Stimulated activated CD4-positive, alpha-beta T cell treated with anti-CD3 and anti-CD28 coated beads, TNF-alpha, amount 100 ng/mL, for 4 hours (primary cell): ENCODE results near the gene MAVS.
"Not testable (repeated sequence)": the region's sequence is repeated elsewhere in the genome, so short reads cannot be mapped to it uniquely, and the experiment has no call there.

Source experiments
- DNase-seq, 3 experiments: peaks; one replicate each; pipeline ENCODE4 v3.0.0-alpha.2; 2020; ENCODE audit warnings: low read depth in 3 of 3

MAVS gene

GRCh38 chr20:3854462-3854871 lies 7.8 kb downstream of the MAVS start:
- no peak for DNase-seq

- no peak for DNase-seq
Observed at GRCh38 chr20:3857405-3857804, 10.8 kb downstream of the MAVS start.

GRCh38 chr20:3858689-3859088 lies 12.1 kb downstream of the MAVS start:
- DNase-seq = no peak

- no peak for DNase-seq
Observed at GRCh38 chr20:3861191-3861590, 14.6 kb downstream of the MAVS start.

GRCh38 chr20:3862333-3862732 lies 15.7 kb downstream of the MAVS start:
- no peak for DNase-seq

- no peak for DNase-seq
Observed at GRCh38 chr20:3863317-3863716, 16.7 kb downstream of the MAVS start.

GRCh38 chr20:3864518-3864917 lies 17.9 kb downstream of the MAVS start:
- no peak for DNase-seq

- no peak for DNase-seq
Observed at GRCh38 chr20:3865152-3865886, 18.7 kb downstream of the MAVS start.

- no peak for DNase-seq
Observed at GRCh38 chr20:3865887-3866407, 19.3 kb downstream of the MAVS start.

- DNase-seq = no peak
Observed at GRCh38 chr20:3866464-3866863, 19.8 kb downstream of the MAVS start.

GRCh38 chr20:3867802-3868201 lies 21.2 kb downstream of the MAVS start:
- no peak for DNase-seq

- DNase-seq = no peak
Observed at GRCh38 chr20:3869839-3870634, 23.4 kb downstream of the MAVS start.

- DNase-seq = no peak
Observed at GRCh38 chr20:3871550-3872265, 25.1 kb downstream of the MAVS start.

GRCh38 chr20:3873507-3873906 lies 26.9 kb downstream of the MAVS start:
- DNase-seq = no peak

- no peak for DNase-seq
Observed at GRCh38 chr20:3874194-3874844, 27.7 kb downstream of the MAVS start.

- DNase-seq = no peak
Observed at GRCh38 chr20:3875378-3875974, 28.8 kb downstream of the MAVS start.

GRCh38 chr20:3876000-3876399 lies 29.4 kb downstream of the MAVS start:
- no peak for DNase-seq

- no peak for DNase-seq
Observed at GRCh38 chr20:3876676-3877075, 30.0 kb downstream of the MAVS start.

- not testable (repeated sequence) for DNase-seq
Observed at GRCh38 chr20:3878921-3879274, 32.3 kb downstream of the MAVS start.

GRCh38 chr20:3885715-3886114 lies 39.1 kb downstream of the MAVS start:
- DNase-seq = no peak

- DNase-seq = no peak
Observed at GRCh38 chr20:3887876-3888620, 41.4 kb downstream of the MAVS start.
